ENCODE results near the gene PDHX.

DNA sequence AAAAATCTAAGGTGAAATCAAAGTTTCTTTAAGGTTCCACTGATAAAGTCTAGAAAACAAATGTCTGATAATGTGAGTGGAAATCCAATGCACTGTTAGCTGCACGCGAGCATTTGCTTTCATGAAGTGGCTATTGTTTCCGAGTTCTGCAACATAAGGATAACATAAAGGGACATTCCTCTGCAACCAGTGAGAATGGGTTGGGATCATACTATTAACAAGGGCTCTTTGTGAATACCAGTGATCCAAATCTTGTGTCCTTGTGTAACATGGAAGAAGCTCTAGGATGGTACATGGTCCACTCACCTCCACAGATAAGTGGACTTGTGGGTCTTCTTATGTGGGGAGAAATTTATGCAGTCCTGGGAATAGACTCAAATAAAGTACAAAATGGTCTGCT is 24.8 kb upstream of the PDHX start:
- TF ChIP-seq, protein P1, sequence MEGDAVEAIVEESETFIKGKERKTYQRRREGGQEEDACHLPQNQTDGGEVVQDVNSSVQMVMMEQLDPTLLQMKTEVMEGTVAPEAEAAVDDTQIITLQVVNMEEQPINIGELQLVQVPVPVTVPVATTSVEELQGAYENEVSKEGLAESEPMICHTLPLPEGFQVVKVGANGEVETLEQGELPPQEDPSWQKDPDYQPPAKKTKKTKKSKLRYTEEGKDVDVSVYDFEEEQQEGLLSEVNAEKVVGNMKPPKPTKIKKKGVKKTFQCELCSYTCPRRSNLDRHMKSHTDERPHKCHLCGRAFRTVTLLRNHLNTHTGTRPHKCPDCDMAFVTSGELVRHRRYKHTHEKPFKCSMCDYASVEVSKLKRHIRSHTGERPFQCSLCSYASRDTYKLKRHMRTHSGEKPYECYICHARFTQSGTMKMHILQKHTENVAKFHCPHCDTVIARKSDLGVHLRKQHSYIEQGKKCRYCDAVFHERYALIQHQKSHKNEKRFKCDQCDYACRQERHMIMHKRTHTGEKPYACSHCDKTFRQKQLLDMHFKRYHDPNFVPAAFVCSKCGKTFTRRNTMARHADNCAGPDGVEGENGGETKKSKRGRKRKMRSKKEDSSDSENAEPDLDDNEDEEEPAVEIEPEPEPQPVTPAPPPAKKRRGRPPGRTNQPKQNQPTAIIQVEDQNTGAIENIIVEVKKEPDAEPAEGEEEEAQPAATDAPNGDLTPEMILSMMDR (IDR thresholded peaks at IDR 0.05) = no peak
- TF ChIP-seq POLR2A (IDR thresholded peaks at IDR 0.05) = no peak
- TF ChIP-seq POLR2AphosphoS5 (IDR thresholded peaks at IDR 0.05) = no peak

Measured in upper lobe of left lung (tissue), 4 donors.